GM13976 (cell line): ENCODE measurements around the gene ZNF581.

Experiments
- DNase-seq: peaks from one replicate; pipeline ENCODE4 v3.0.0; 2012; ENCODE audit warnings: low spot score
- CTCF ChIP-seq: IDR thresholded peaks from 2 replicates; pipeline ENCODE4 v1.5.1; 2012; ENCODE audit warnings: borderline replicate concordance, mild to moderate bottlenecking; ENCODE audit not compliant: insufficient read depth; ENCODE audit errors: extremely low read depth, missing control alignments, control extremely low read depth
- in situ Hi-C: fragments of 300-500 bp; cut with MboI; formaldehyde crosslinking; loops from one replicate; pipeline ENCODE4 v1.12.0; 2022; ENCODE audit warnings: low sequenced_read_pairs, mixed read lengths, inconsistent platforms; ENCODE audit not compliant: unreplicated experiment

The ZNF581 gene

GRCh38 chr19:55666343-55667005 is 23.0 kb downstream of the ZNF581 start:
- TF ChIP-seq CTCF = no peak
- in situ Hi-C loops = no loop called here
- DNase-seq = no peak

GRCh38 chr19:55667006-55667381 is 23.5 kb downstream of the ZNF581 start:
- no peak for DNase-seq
- TF ChIP-seq CTCF = no peak
- in situ Hi-C loops = no loop called here

DNA sequence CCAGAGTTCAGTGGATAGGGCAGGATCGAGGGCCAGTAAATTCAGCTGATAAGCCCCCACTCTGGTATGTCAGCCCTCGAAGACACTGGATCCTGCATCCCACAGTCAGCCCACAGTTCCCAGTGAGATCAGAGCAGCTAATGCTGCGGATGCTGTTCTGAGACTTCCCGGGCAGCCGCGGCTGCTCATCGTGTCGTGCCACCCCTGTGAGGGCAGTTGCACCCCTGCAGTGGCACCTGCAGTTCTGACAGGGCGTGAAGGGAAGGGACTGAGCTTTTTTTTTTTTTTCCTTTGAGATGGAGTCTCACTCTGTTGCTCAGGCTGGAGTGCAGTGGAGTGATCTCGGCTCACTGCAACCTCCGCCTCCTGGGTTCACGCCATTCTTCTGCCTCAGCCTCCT is 24.1 kb downstream of the ZNF581 start:
- no peak for DNase-seq
- in situ Hi-C loops = no loop called here
- no peak for TF ChIP-seq CTCF

- in situ Hi-C loops = no loop called here
- TF ChIP-seq CTCF = no peak
- DNase-seq = no peak
Measured at GRCh38 chr19:55667958-55668357, 24.5 kb downstream of the ZNF581 start.

- DNase-seq = no peak
- TF ChIP-seq CTCF = no peak
- in situ Hi-C loops = no loop called here
Measured at GRCh38 chr19:55668603-55669348, 25.3 kb downstream of the ZNF581 start.

DNA sequence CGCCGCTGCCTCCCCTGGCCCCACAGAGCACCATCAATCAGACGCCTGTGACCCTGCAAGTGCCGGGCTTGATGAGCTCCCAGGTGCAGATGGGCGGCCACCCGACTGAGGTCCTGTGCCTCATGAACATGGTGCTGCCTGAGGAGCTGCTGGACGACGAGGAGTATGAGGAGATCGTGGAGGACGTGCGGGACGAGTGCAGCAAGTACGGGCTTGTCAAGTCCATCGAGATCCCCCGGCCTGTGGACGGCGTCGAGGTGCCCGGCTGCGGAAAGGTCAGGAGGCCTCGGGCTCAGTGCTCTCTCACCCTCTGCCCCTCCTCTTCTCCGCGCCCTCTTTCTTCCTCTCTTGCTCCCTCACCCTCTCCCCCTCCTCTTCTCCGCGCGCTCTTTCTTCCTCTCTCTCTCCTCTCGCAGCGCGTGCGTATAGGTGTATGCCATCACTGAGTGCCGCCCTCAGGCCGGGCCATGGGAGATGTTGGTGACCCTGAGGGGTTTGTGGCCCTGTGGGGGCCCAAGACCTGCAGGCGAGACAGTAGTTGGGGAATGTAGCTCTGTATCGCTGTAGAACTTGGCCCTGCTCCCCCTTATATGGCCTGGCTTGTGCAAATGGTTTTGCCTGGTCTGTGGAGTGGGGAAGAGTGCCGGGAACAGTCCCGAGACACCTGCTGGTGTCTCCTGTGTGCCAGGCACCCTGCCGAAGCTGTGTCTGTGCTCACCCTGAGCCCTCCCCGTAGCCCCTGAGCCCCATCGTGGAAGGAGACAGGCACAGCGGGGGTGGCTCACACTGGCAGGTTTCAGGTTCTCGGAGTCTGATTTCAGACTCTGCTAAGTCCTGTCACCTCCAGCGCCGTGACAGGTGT is 26.2 kb downstream of the ZNF581 start:
- no peak for TF ChIP-seq CTCF
- in situ Hi-C loops = no loop called here
- DNase-seq = no peak
